ENCODE measurements around the gene ADSL.

DNA sequence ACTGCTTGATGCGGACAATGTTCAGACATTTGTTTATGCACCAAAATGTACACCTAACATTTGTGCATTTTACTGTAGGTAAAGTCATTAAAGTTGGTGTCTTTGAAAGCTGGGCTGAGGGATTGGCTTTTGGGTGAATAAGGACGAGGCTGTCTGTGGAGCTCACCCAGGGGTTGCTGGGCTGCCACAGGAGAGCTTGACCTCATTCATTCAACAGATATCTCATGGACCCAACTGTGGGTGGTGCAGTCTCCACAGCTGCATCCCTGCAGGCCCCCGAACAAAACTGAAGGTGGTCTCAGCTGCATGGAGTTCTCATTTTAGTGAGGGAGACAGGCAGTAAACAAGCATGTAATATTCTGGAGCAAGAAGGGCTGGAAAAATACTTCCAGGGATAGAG is 56.8 kb downstream of the ADSL start:
- TF ChIP-seq, protein P1, sequence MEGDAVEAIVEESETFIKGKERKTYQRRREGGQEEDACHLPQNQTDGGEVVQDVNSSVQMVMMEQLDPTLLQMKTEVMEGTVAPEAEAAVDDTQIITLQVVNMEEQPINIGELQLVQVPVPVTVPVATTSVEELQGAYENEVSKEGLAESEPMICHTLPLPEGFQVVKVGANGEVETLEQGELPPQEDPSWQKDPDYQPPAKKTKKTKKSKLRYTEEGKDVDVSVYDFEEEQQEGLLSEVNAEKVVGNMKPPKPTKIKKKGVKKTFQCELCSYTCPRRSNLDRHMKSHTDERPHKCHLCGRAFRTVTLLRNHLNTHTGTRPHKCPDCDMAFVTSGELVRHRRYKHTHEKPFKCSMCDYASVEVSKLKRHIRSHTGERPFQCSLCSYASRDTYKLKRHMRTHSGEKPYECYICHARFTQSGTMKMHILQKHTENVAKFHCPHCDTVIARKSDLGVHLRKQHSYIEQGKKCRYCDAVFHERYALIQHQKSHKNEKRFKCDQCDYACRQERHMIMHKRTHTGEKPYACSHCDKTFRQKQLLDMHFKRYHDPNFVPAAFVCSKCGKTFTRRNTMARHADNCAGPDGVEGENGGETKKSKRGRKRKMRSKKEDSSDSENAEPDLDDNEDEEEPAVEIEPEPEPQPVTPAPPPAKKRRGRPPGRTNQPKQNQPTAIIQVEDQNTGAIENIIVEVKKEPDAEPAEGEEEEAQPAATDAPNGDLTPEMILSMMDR (IDR thresholded peaks at IDR 0.05; ENCODE audit: low read length), result no peak
- TF ChIP-seq EZH2 (optimal IDR thresholded peaks at IDR 0.05; ENCODE audit: low read depth, low read length) (no peak), EZH2phosphoT487 (IDR thresholded peaks at IDR 0.05; ENCODE audit: low read length) (no peak)
